Activated CD8-positive, alpha-beta T cell treated with anti-CD3 and anti-CD28 coated beads, Interleukin-2, amount 10 ng/mL, durations not matched to agents 7 days and 5 days (primary cell): ENCODE measurements around the gene PARD6A. TPM values are rescaled to one million over a fixed set of nuclear protein-coding genes. Genes with fewer than 3 reads are reported as not detected.

ENCODE experiments used
- ATAC-seq: fragments of 150-1000 bp; cut with Tn5 transposase; one replicate; pipeline ENCODE4 v1.10.0; 2021; ENCODE audit warnings: moderate library complexity
- CTCF ChIA-PET: fragments of 350-600 bp; sonication (Branson Sonifier 250); formaldehyde crosslinking; loops from one replicate; lab custom pipeline; 2021; ENCODE audit warnings: antibody characterized with exemption; lab: Charles Lee
- POLR2A ChIA-PET: fragments of 350-600 bp; sonication (Branson Sonifier 250); formaldehyde crosslinking; loops from one replicate; lab custom pipeline; 2021; ENCODE audit warnings: antibody characterized with exemption; lab: Charles Lee
- DNase-seq: peaks from one replicate; pipeline ENCODE4 v3.0.0-alpha.2; 2020
- H3K27ac Mint-ChIP-seq: one replicate; pipeline ENCODE4 v1.8.0; 2021; ENCODE audit warnings: mild to moderate bottlenecking, mixed read lengths
- H3K27me3 Mint-ChIP-seq: one replicate; pipeline ENCODE4 v1.8.0; 2021; ENCODE audit warnings: low read depth, mixed read lengths
- H3K36me3 Mint-ChIP-seq: one replicate; pipeline ENCODE4 v1.8.0; 2021; ENCODE audit warnings: low read depth, mixed read lengths
- H3K4me1 Mint-ChIP-seq: one replicate; pipeline ENCODE4 v1.8.0; 2021; ENCODE audit warnings: low read depth, mixed read lengths
- H3K4me3 Mint-ChIP-seq: one replicate; pipeline ENCODE4 v1.8.0; 2021; ENCODE audit warnings: mild to moderate bottlenecking, mixed read lengths
- H3K9me3 Mint-ChIP-seq: one replicate; pipeline ENCODE4 v1.8.0; 2022; ENCODE audit warnings: mixed read lengths; ENCODE audit not compliant: insufficient read depth
- total RNA-seq, 2 experiments: library from RNA; stranded (reverse); gene quantifications; one replicate each; pipeline ENCODE4 v1.2.3, GENCODE V29; 2021

PARD6A gene
- total RNA-seq, 2 experiments from 2014 or later = 13.2 to 14.7 TPM

- ChIA-PET POLR2A (no interaction called here), CTCF (no interaction called here)
- no peaks in the 10 kb centered on the region for H3K9me3 Mint-ChIP-seq
- H3K4me3 Mint-ChIP-seq = no peak overlapping the region
- no peak overlapping the region for H3K27ac Mint-ChIP-seq
- peaks cover 16% of the 10 kb centered on the region for H3K4me1 Mint-ChIP-seq
- peaks cover 50% of the 10 kb centered on the region for H3K36me3 Mint-ChIP-seq
- ATAC-seq (no peak), DNase-seq (no peak)
- no peaks in the 10 kb centered on the region for H3K27me3 Mint-ChIP-seq
Observed at GRCh38 chr16:67653789-67654402, 6.9 kb upstream of the PARD6A start.

DNA sequence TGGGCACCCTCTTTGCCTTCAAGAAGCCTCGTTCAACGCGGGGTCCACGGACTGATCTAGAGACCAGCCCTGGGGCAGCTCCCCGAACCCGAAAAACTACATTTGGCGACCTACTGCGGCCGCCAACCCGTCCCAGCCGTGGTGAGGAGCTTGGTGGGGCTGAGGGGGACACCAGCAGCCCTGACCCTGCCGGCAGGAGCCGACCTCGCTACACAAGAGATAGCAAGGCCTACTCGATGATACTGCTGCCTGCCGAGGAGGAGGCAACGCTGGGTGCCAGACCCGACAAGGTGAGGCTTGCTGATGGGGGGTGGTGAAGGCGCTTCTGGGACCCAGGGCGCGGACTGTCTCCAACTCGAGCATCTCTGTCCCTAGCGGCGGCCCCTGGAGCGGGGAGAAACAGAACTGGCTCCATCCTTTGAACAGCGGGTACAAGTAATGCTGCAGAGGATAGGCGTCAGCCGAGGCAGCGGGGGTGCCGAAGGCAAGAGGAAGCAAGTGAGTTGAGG lies 6.3 kb upstream of the PARD6A start:
- Mint-ChIP-seq H3K27me3 (no peaks in the 10 kb centered on the region), H3K36me3 (peaks cover 51% of the 10 kb centered on the region), H3K9me3 (no peaks in the 10 kb centered on the region), H3K4me3 (no peak overlapping the region), H3K27ac (no peak overlapping the region), H3K4me1 (peaks cover 18% of the 10 kb centered on the region)
- ChIA-PET CTCF (no interaction called here), POLR2A (no interaction called here)
- no peak for ATAC-seq
- no peak for DNase-seq

- no peaks in the 10 kb centered on the region for H3K9me3 Mint-ChIP-seq
- peaks cover 47% of the 10 kb centered on the region for H3K36me3 Mint-ChIP-seq
- DNase-seq (no peak), ATAC-seq (no peak)
- H3K27me3 Mint-ChIP-seq = no peaks in the 10 kb centered on the region
- POLR2A ChIA-PET = no interaction called here
- H3K4me1 Mint-ChIP-seq = peaks cover 18% of the 10 kb centered on the region
- H3K27ac Mint-ChIP-seq = peak overlapping the region; percentile 20
- CTCF ChIA-PET = interaction anchor here (1.3 kb wide), 1 partner anchor 134 kb away, joined by 5 read pairs; no protein-coding TSS in a partner anchor
- H3K4me3 Mint-ChIP-seq = no peak overlapping the region
Observed at GRCh38 chr16:67655363-67655762, 5.4 kb upstream of the PARD6A start.

- H3K36me3 Mint-ChIP-seq = peaks cover 35% of the 10 kb centered on the region
- no peak overlapping the region for H3K27ac Mint-ChIP-seq
- ChIA-PET POLR2A (interaction anchor here (5.2 kb wide), 1 partner anchor 9 kb away, joined by 71 read pairs; the partner anchor contains the start of gene CARMIL2), CTCF (interaction anchor here (1.3 kb wide), 1 partner anchor 135 kb away, joined by 5 read pairs; no protein-coding TSS in a partner anchor)
- no peak overlapping the region for H3K4me3 Mint-ChIP-seq
- DNase-seq = no peak
- H3K27me3 Mint-ChIP-seq = no peaks in the 10 kb centered on the region
- ATAC-seq = no peak
- H3K9me3 Mint-ChIP-seq = no peaks in the 10 kb centered on the region
- H3K4me1 Mint-ChIP-seq = peaks cover 23% of the 10 kb centered on the region
Observed at GRCh38 chr16:67656344-67657016, 4.3 kb upstream of the PARD6A start.

- Mint-ChIP-seq H3K36me3 (peaks cover 30% of the 10 kb centered on the region), H3K4me3 (no peak overlapping the region), H3K9me3 (no peaks in the 10 kb centered on the region), H3K4me1 (peaks cover 24% of the 10 kb centered on the region), H3K27me3 (no peaks in the 10 kb centered on the region), H3K27ac (no peak overlapping the region)
- ChIA-PET CTCF (interaction anchor here (0.9 to 4.9 kb wide), 5 partner anchors 94 to 384 kb away, joined by 3 to 50 read pairs (median 19); partner anchors contain the start of gene CTCF), POLR2A (interaction anchor here (4.7 to 5.2 kb wide), 2 partner anchors 9 to 95 kb away, joined by 35 to 71 read pairs; partner anchors contain the start of genes CARMIL2 and CTCF)
- DNase-seq = no peak
- ATAC-seq = no peak
Observed at GRCh38 chr16:67657017-67657608, 3.6 kb upstream of the PARD6A start.

DNA sequence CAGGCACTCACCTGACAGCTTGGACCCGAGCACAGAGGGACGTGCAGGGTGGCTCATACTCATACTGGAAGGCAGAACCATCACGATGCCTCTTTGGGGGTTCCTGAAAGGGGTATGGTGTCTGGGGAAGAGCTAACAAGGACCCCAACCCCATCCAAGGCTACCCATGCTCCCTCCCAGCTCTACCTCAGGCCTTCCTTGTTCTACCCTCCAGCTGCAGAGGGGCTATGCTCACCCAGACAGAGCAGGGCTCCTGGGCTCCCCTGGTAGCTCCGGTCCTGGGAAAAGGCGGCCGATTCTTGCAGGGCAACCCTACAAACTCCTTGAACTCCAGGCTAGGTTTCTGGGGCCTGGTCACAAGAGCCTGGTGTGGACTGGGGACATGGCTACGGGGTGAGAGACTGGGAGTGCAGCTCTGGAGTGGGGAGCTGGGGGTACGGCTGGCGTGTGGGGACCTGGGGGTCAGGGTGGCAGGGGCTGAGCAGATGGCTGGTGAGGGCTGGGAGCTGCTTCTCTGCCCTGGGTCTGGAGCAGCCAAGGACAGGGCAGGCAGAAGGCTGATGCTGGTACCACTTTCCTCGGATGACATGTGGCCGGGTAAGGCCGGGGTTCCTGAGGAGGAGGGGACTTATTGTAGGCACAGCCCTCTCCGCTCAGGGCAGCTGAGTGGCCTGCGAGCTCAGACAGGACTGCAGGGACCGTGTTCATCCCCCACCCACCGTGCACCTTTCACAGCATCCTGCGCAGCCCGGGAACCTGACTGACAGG lies 2.8 kb upstream of the PARD6A start:
- H3K27me3 Mint-ChIP-seq = no peaks in the 10 kb centered on the region
- no peak for DNase-seq
- H3K4me1 Mint-ChIP-seq = peaks cover 24% of the 10 kb centered on the region
- ATAC-seq = no peak
- H3K36me3 Mint-ChIP-seq = peaks cover 26% of the 10 kb centered on the region
- ChIA-PET CTCF (interaction anchor here (0.9 to 4.9 kb wide), 7 partner anchors 13 to 383 kb away, joined by 3 to 50 read pairs (median 19); partner anchors contain the start of genes ATP6V0D1, CARMIL2 and CTCF), POLR2A (interaction anchor here (0.6 to 5.2 kb wide), 3 partner anchors 10 to 427 kb away, joined by 3 to 71 read pairs (median 35); partner anchors contain the start of genes CARMIL2 and CTCF)
- H3K4me3 Mint-ChIP-seq = peak overlapping the region; percentile 89
- H3K27ac Mint-ChIP-seq = peak overlapping the region; percentile 12
- H3K9me3 Mint-ChIP-seq = no peaks in the 10 kb centered on the region

DNA sequence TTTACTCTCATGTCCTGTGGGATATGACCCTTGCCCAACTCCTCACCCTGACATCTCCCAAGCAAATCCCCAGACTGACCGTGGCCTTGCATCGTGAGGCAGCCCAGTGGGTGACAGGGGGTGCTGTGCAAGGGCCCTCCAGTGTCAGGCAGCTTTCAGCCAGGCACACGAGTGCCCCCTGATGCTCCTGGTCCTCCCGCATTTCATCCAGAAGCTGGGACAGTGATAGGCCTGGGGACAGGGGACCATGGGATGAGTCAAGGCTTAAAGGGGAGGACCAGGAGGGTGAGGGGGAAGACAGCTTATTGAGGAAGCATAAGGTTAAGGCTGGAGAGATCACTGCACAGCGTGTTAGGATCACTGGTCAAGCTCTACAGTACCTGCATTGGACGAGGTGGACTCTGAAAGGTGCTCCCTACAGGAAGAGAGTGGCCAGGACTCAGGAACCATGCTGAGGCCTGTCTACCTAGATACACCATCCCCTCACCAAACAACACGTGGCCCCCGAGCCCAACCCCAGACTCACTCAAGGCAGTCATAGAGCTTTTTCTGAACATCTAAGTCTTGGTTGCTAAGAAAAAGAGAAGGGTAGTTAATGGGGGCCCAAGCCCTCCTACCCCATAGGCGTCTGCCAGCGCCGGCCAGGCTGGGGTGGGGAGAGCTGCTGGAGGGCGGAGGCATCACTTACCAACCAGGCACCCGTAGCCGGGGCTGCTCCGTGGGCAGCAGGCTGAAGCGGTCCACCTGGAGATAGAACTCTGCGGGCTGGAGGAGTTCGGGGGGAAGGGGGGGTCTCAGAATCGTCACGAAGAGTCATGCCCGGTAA lies 1.7 kb upstream of the PARD6A start:
- ATAC-seq (no peak), DNase-seq (no peak)
- no peaks in the 10 kb centered on the region for H3K27me3 Mint-ChIP-seq
- POLR2A ChIA-PET = interaction anchor here (0.6 to 5.2 kb wide), 6 partner anchors 11 to 178 kb away, joined by 3 to 71 read pairs (median 6); partner anchors contain the start of genes ATP6V0D1, CARMIL2 and CTCF
- no peaks in the 10 kb centered on the region for H3K9me3 Mint-ChIP-seq
- H3K4me1 Mint-ChIP-seq = peaks cover 25% of the 10 kb centered on the region
- H3K36me3 Mint-ChIP-seq = peaks cover 24% of the 10 kb centered on the region
- CTCF ChIA-PET = interaction anchor here (1.1 to 4.9 kb wide), 7 partner anchors 9 to 178 kb away, joined by 3 to 50 read pairs (median 19); partner anchors contain the start of genes ATP6V0D1, CARMIL2 and CTCF
- peak overlapping the region; percentile 89 for H3K4me3 Mint-ChIP-seq
- H3K27ac Mint-ChIP-seq = peak overlapping the region; percentile 96

DNA sequence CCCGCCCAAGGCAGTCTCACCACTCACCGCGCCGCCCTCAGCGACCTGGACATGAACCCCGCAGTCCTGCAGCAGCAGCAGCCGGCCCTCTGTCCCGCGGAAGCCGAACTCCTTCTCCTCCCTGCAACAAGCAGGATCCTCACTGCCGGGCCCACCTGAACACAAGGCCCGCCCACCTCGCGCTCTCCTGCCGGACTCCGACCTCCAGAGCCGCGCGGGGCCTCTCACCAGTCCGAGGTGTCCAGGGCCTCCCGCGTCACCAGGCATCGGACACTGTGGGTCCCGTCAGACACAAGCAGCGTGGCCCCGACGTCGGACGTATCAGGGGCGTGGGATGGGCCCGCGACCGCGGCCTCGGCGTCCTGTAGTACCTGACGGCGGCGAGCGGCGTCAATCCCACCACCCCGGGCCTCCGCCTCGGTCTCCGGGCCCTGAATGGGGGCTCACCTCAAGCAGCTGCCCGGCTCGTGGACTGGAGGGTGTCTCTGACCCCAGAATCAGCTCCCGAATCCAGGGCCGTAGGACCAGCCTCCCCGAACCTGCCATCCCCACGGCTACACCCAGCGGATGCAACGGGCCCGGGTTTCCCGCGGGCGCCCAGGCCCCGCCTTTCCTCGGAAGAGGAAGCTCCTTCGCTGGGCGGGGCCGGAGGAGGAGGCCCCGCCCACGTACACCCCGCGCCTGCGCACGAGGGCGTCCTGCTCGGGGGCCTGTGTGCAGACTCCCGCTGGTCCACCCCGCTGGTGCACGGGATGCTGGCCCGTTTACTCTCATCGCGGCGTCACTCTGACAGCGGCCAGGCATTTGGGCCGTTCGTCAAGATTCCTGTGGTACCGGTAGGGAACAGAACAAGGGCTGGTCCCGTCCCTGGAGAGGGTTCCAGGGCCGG lies 841 bp upstream of the PARD6A start, which contains the start of gene ACD:
ACD (minus strand) TSS at position 586 of the 889 bp plus-strand sequence; CDS start at position 546, 40 bp downstream.
- peak; percentile 94 for DNase-seq
- ATAC-seq = peak; percentile 70
- Mint-ChIP-seq H3K36me3 (peaks cover 19% of the 10 kb centered on the region), H3K4me3 (peak within 1 kb of the TSS; percentile 89), H3K4me1 (peaks cover 30% of the 10 kb centered on the region), H3K9me3 (no peaks in the 10 kb centered on the region), H3K27me3 (no peaks in the 10 kb centered on the region), H3K27ac (peak within 1 kb of the TSS; percentile 96)
- ChIA-PET POLR2A (interaction anchor here (0.6 to 5.2 kb wide), 13 partner anchors 12 to 420 kb away, joined by 3 to 71 read pairs (median 4); partner anchors contain the start of genes CARMIL2, CTCF and SLC12A4), CTCF (interaction anchor here (0.9 to 4.9 kb wide), 9 partner anchors 8 to 146 kb away, joined by 3 to 50 read pairs (median 7); partner anchors contain the start of genes CARMIL2 and CTCF)

- peak; percentile 2 for ATAC-seq
Observed at GRCh38 chr16:67661101-67661761, 471 bp downstream of the PARD6A start.

More at GRCh38 chr16:67661101-67661761, 471 bp downstream of the PARD6A start:
- H3K9me3 Mint-ChIP-seq = no peaks in the 10 kb centered on the region
- H3K4me1 Mint-ChIP-seq = peaks cover 33% of the 10 kb centered on the region
- peak overlapping the region; percentile 89 for H3K4me3 Mint-ChIP-seq
- peak; percentile 52 for DNase-seq
- no peaks in the 10 kb centered on the region for H3K27me3 Mint-ChIP-seq
- H3K27ac Mint-ChIP-seq = peak overlapping the region; percentile 86
- H3K36me3 Mint-ChIP-seq = peaks cover 12% of the 10 kb centered on the region
- ChIA-PET POLR2A (interaction anchor here (2.5 to 5.2 kb wide), 3 partner anchors 13 to 119 kb away, joined by 7 to 71 read pairs (median 35); partner anchors contain the start of genes CARMIL2 and CTCF), CTCF (interaction anchor here (1.2 to 4.9 kb wide), 5 partner anchors 11 to 140 kb away, joined by 3 to 50 read pairs (median 30); partner anchors contain the start of gene CARMIL2)
